DND-41 (cell line): ENCODE results near the gene SCRN2.

ENCODE experiments used
- EZH2 ChIP-seq: IDR thresholded peaks from 3 replicates; pipeline ENCODE4 v1.6.1; 2012; ENCODE audit warnings: borderline replicate concordance, low read depth, mild to moderate bottlenecking, moderate library complexity, low read length, inconsistent platforms; ENCODE audit not compliant: severe bottlenecking
- TF ChIP-seq, protein P1 (sequence below): IDR thresholded peaks from 2 replicates; pipeline ENCODE4 v1.5.1; 2012; ENCODE audit warnings: borderline replicate concordance, low read length, moderate library complexity, mild to moderate bottlenecking; ENCODE audit not compliant: poor library complexity, severe bottlenecking; ENCODE audit errors: extremely low read depth

DNA sequence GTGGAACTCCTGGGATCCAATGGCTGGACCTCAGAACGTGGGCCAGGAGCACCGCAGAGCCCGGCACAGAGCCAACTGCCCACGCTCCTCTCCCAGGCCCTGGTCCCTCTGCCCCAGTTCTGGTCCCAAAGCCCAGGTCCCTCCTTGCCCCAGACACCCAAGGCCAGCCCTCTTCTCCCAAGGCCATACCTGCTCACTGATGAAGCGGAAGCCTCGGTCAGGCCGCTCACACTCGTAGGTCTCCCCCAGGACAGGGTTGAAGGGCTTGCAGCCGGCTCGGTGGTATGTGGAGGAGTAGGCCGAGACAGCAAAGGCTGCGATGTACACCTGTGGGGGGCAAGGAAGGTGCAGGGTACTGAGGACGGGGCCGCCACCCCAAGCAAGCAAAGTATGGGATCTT is 28.0 kb downstream of the SCRN2 start:
- TF ChIP-seq, protein P1, sequence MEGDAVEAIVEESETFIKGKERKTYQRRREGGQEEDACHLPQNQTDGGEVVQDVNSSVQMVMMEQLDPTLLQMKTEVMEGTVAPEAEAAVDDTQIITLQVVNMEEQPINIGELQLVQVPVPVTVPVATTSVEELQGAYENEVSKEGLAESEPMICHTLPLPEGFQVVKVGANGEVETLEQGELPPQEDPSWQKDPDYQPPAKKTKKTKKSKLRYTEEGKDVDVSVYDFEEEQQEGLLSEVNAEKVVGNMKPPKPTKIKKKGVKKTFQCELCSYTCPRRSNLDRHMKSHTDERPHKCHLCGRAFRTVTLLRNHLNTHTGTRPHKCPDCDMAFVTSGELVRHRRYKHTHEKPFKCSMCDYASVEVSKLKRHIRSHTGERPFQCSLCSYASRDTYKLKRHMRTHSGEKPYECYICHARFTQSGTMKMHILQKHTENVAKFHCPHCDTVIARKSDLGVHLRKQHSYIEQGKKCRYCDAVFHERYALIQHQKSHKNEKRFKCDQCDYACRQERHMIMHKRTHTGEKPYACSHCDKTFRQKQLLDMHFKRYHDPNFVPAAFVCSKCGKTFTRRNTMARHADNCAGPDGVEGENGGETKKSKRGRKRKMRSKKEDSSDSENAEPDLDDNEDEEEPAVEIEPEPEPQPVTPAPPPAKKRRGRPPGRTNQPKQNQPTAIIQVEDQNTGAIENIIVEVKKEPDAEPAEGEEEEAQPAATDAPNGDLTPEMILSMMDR, result no peak
- TF ChIP-seq EZH2, result no peak
